Ovary (tissue), 9 donors: ENCODE data around the gene ITGB5. TPM values are rescaled to one million over a fixed set of nuclear protein-coding genes. Genes with fewer than 3 reads are reported as not detected.

ENCODE experiments used
- DNase-seq, 5 donors: peaks; one replicate each; pipeline ENCODE4 v3.0.0-alpha.2; 2019 to 2020
- H3K27ac ChIP-seq, 2 donors: fragments of 200-600 bp; one replicate each; pipeline versions ENCODE4 v1.5.1 to v1.8.0; 2019 to 2022
- H3K27me3 ChIP-seq: fragments of 200-600 bp; one replicate; pipeline ENCODE4 v1.8.0; 2022
- H3K36me3 ChIP-seq: fragments of 200-600 bp; sonication (generic); one replicate; pipeline ENCODE4 v1.5.1; 2019
- H3K4me1 ChIP-seq: one replicate; pipeline ENCODE4 v1.8.1; 2013; ENCODE audit warnings: mild to moderate bottlenecking, moderate library complexity; ENCODE audit not compliant: insufficient read depth
- H3K4me3 ChIP-seq: fragments of 200-600 bp; sonication (generic); one replicate; pipeline ENCODE4 v1.5.1; 2017
- H3K9me3 ChIP-seq, 2 donors: fragments of 200-600 bp in 1 of 2; sonication (generic) in 1 of 2; one replicate each; pipeline versions ENCODE4 v1.5.1 to v1.8.1; 2013 to 2019; ENCODE audit warnings: mild to moderate bottlenecking in 1 of 2, moderate library complexity in 1 of 2
- EP300 ChIP-seq: sonication (generic); formaldehyde crosslinking; IDR thresholded peaks from one replicate; pipeline ENCODE4 v1.6.1; 2017; ENCODE audit warnings: antibody characterized with exemption
- POLR2A ChIP-seq: fragments of 450-650 bp; IDR thresholded peaks from one replicate; pipeline ENCODE4 v1.6.1; 2017; ENCODE audit warnings: antibody characterized with exemption, mild to moderate bottlenecking, moderate library complexity
- WGBS, 3 donors: extraction: QIAGEN DNeasy Blood & Tissue Kit in 1 of 3; methylation state at CpG; one replicate each; pipeline versions ENCODE4 v1.1.5 to v1.1.7; 2013 to 2017; 5-methylcytosine and 5-hydroxymethylcytosine counted together
- intact Hi-C, 4 donors: fragments of 100-400 bp; cut with DNase I; formaldehyde crosslinking; loops; one replicate each; pipeline versions ENCODE4 v1.11.0 to v1.15.1; 2022 to 2023
- polyA plus RNA-seq, 2 donors: library from polyadenylated mRNA; stranded (reverse); fragments of 200-250 nt in 1 of 2; fragments of 350-450 nt in 1 of 2; fragmentation: Illumina TruSeq in 1 of 2; extraction: RNeasy Lipid Tissue Mini Kit (QIAGEN cat#74804) in 1 of 2; gene quantifications; one replicate each; pipeline ENCODE4 v1.2.3, GENCODE V29; 2013 to 2014
- total RNA-seq, 7 donors: library from RNA; depleted of rRNA in 2 of 7; stranded (reverse); fragments of >200 nt in 2 of 7; fragmentation: NEBNext Ultra II Directional in 3 of 7; extraction: Animal tissue kit (Norgen Biotek cat#: 25700) in 3 of 7; gene quantifications; one replicate each; pipeline versions ENCODE4 v1.1.0 to v1.2.4, GENCODE V29; 2016 to 2023
- TF ChIP-seq, protein P1 (sequence below), 3 donors: fragments of 450-650 bp in 2 of 3; fragments of 200-600 bp in 1 of 3; IDR thresholded peaks; one replicate each; pipeline versions ENCODE4 v1.5.1 to v1.8.0; 2016 to 2022; ENCODE audit warnings: antibody characterized with exemption in 3 of 3, mild to moderate bottlenecking in 1 of 3
- donor health status: DM: no; HTN: no; CAD: no; lungs with moderate emphysema.
- donor health status: DM: no; HTN: no; CAD: no.
- donor health status: Bipolar disorder and iron deficiency.
- donor health status: DM: yes; HTN: yes; CAD: no.
- donor health status: DM: no; HTN: no; CAD: no.
- donor health status: DM: yes; HTN: yes; CAD: no.

ITGB5 gene
- total and polyA plus RNA-seq, 9 donors = 31.0 to 109 (median 38.0) TPM

- no peaks in the 10 kb centered on the region for H3K9me3 ChIP-seq
- no peak overlapping the region for H3K4me3 ChIP-seq
- H3K4me1 ChIP-seq = peaks cover 9% of the 10 kb centered on the region
- 82 to 91% (median 84%) methylated on average over 7 of the region's 7 CpGs for WGBS, 3 donors
- no peak for DNase-seq
- H3K27ac ChIP-seq = no peak overlapping the region
- H3K36me3 ChIP-seq = no peaks in the 10 kb centered on the region
- TF ChIP-seq, protein P1, sequence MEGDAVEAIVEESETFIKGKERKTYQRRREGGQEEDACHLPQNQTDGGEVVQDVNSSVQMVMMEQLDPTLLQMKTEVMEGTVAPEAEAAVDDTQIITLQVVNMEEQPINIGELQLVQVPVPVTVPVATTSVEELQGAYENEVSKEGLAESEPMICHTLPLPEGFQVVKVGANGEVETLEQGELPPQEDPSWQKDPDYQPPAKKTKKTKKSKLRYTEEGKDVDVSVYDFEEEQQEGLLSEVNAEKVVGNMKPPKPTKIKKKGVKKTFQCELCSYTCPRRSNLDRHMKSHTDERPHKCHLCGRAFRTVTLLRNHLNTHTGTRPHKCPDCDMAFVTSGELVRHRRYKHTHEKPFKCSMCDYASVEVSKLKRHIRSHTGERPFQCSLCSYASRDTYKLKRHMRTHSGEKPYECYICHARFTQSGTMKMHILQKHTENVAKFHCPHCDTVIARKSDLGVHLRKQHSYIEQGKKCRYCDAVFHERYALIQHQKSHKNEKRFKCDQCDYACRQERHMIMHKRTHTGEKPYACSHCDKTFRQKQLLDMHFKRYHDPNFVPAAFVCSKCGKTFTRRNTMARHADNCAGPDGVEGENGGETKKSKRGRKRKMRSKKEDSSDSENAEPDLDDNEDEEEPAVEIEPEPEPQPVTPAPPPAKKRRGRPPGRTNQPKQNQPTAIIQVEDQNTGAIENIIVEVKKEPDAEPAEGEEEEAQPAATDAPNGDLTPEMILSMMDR (IDR thresholded peaks at IDR 0.05) = no peak
- no peak for TF ChIP-seq POLR2A
- no peak for TF ChIP-seq EP300
- intact Hi-C loops = loop anchor here in 1 of 4 donors (5.0 kb wide), 1 partner anchor 108 kb away; the partner anchor contains the start of gene ITGB5
- no peaks in the 10 kb centered on the region for H3K27me3 ChIP-seq
Observed at GRCh38 chr3:124779116-124779515, 108.0 kb downstream of the ITGB5 start.

DNA sequence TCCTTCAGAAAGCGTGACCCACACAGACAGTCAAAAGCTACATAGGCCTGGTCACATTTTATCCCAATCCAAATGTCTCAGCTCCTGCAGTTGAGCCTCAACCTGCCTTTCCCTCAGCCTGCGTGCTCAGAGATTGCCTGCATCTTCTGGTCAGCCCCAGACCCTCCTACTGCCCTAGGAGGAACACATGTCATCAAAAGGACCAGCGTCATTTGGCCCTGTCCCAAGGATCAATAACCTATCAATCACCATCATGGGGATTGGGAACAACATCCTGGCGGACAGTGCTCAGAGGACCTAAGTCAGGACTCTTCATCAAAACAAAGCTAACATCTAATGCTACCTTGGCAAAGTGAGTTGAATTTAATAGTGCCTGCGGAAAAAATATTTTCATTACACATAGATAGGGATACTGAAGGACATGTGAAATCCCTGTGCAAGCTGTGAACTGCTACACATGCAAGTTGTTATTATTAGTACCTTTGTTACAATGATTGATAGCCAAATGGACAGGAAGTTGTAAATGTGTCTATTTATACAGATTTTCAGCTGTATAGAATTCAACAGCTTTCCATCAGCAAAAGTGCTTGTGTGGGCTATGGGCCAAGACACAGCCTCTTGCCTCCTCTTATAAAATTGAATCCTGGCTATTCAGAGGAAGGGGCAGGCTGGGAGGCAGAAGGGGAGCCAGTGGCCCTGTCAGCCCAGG is 109.2 kb downstream of the ITGB5 start:
- Histone ChIP-seq H3K4me1 (peaks cover 9% of the 10 kb centered on the region), H3K36me3 (no peaks in the 10 kb centered on the region), H3K9me3 (no peaks in the 10 kb centered on the region), H3K4me3 (no peak overlapping the region), H3K27me3 (no peaks in the 10 kb centered on the region), H3K27ac (no peak overlapping the region)
- WGBS, 3 donors = 87 to 92% (median 89%) methylated on average over 5 of the region's 5 CpGs
- intact Hi-C loops = loop anchor here in 1 of 4 donors (5.0 kb wide), 1 partner anchor 109 kb away; the partner anchor contains the start of gene ITGB5
- peak in 2 of 5 donors; percentile 9 to 11 for DNase-seq
- TF ChIP-seq, protein P1 (IDR thresholded peaks at IDR 0.05) = no peak
- TF ChIP-seq POLR2A (no peak), EP300 (no peak)

- Histone ChIP-seq H3K4me1 (peaks cover 11% of the 10 kb centered on the region), H3K36me3 (no peaks in the 10 kb centered on the region), H3K4me3 (no peak overlapping the region), H3K27me3 (no peaks in the 10 kb centered on the region), H3K9me3 (no peaks in the 10 kb centered on the region), H3K27ac (no peak overlapping the region)
- DNase-seq = peak in 1 of 5 donors; percentile 7
- intact Hi-C loops = loop anchor here in 1 of 4 donors (5.0 kb wide), 1 partner anchor 110 kb away; the partner anchor contains the start of gene ITGB5
- TF ChIP-seq, protein P1 (IDR thresholded peaks at IDR 0.05) = no peak
- TF ChIP-seq POLR2A (no peak), EP300 (no peak)
- 89 to 91% (median 91%) methylated on average over 5 of the region's 5 CpGs for WGBS, 3 donors
Observed at GRCh38 chr3:124776856-124777255, 110.3 kb downstream of the ITGB5 start.

DNA sequence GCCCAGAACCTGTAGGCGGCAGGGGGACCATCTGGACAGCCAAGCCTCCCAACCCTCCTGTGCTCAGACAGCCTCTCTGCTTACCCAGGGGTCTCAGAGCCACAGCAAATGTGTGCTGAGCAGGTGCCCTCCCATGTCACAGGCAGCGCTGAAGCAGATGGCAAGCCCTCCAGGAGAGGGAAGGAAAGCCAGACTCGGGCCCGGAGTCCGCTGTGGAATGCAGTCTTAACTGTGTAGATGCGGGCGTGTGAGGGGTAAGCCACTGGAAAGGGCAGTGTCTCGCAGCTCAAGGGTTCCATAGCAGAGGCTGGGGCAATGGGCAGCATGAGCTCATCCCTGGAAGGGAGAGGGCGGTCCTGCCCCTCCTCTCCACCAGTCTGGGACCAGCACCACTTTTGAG is 111.3 kb downstream of the ITGB5 start:
- DNase-seq = peak in 1 of 5 donors; percentile 10
- TF ChIP-seq EP300 (no peak), POLR2A (no peak)
- TF ChIP-seq, protein P1 (IDR thresholded peaks at IDR 0.05) = no peak
- H3K9me3 ChIP-seq = no peaks in the 10 kb centered on the region
- 94 to 96% (median 94%) methylated on average over 9 of the region's 9 CpGs for WGBS, 3 donors
- H3K4me3 ChIP-seq = no peak overlapping the region
- H3K36me3 ChIP-seq = no peaks in the 10 kb centered on the region
- intact Hi-C loops = loop anchor here in 1 of 4 donors (5.0 kb wide), 1 partner anchor 111 kb away; the partner anchor contains the start of gene ITGB5
- H3K27ac ChIP-seq = no peak overlapping the region
- peaks cover 7% of the 10 kb centered on the region for H3K4me1 ChIP-seq
- no peaks in the 10 kb centered on the region for H3K27me3 ChIP-seq
